HG03342 (cell line): ENCODE results near the gene BAG1.

Source experiments
- ATAC-seq: cut with Tn5 transposase; IDR thresholded peaks from one replicate; pipeline ENCODE4 v1.9.1; 2021; ENCODE audit warnings: mild to moderate bottlenecking, moderate library complexity; ENCODE audit not compliant: unreplicated experiment

The BAG1 gene

GRCh38 chr9:33245341-33245740, 19.2 kb downstream of the BAG1 start:
- no peak for ATAC-seq

DNA sequence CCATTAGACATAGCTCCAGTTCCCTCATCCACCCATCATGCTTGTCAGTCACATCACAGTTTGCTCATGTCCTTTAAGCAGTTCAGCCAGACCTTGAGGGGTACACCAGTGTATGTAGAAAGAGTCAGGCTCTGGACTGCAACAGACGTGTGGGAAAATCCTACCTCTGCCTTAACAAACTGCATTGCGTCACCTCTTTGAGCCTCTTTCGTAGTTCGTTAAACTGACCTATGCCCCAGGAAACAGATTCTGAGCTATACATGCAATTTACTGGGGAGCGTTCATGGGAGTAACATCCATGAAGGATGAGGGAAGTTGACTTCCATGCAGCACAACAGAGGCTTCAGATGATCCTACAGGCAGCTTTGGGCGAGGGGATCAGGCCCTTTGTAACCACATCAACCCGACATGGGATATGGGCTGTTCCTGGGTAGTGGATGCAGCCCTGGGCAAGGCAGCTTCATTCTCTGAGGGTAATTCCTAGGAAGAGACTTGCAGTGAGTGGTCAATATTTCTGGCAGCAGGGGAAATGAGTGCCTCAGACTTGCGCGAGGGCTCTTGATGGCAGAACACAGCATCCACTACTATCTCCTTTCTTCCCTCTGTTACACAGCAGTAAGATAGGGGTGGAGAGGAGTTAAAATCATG, 20.2 kb downstream of the BAG1 start:
- no peak for ATAC-seq

DNA sequence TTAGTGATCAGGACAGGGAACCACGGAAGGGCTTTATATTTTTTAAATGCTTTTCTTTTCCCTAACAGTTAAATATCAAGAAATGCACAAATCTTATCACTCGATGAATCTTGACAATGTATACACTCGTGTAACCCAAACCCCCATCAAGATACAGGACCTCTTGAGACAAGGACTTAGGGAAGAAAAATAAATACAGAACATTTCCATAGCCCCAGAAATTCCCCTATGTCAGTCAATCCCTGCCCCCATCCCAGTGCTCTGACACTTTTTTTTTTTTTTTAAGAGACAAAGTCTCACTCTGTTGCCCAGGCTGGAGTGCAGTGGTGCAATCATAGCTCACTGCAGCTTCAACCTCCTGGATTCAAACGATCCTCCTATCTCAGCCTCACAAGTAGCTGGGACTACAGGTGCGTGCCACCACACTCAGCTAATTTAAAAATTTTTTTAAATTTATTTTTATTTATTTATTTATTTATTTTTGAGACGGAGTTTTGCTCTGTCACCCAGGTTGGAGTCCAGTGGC, 21.8 kb downstream of the BAG1 start:
- no peak for ATAC-seq

DNA sequence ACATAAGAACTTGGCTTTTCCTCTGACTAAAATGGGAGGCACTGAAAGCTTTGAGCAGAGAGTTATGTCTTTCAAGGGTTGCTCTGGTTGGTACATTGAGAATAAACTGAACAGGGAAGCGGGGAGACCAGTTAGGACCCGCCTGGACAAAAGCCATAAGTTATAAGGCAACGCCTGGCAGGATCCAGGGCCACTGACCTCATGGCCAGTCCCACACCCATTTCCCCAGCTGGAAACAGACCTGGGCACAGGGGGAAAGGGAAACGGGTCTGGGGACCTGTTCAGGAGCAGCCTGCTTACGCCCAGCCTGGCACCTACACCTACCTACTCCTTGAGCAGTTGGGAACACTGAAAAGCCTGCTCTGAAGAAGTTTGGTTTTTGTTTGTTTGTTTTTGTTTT, 23.2 kb downstream of the BAG1 start:
- no peak for ATAC-seq

- ATAC-seq: no peak
Observed at GRCh38 chr9:33239921-33240320, 24.6 kb downstream of the BAG1 start, which contains the start of gene SPINK4. SPINK4 (plus strand) TSS chr9:33240167; CDS start chr9:33240209, 42 bp downstream.

- ATAC-seq: no peak
Observed at GRCh38 chr9:33236571-33236970, 27.9 kb downstream of the BAG1 start.

GRCh38 chr9:33234511-33235467, 29.7 kb downstream of the BAG1 start:
- no peak for ATAC-seq

DNA sequence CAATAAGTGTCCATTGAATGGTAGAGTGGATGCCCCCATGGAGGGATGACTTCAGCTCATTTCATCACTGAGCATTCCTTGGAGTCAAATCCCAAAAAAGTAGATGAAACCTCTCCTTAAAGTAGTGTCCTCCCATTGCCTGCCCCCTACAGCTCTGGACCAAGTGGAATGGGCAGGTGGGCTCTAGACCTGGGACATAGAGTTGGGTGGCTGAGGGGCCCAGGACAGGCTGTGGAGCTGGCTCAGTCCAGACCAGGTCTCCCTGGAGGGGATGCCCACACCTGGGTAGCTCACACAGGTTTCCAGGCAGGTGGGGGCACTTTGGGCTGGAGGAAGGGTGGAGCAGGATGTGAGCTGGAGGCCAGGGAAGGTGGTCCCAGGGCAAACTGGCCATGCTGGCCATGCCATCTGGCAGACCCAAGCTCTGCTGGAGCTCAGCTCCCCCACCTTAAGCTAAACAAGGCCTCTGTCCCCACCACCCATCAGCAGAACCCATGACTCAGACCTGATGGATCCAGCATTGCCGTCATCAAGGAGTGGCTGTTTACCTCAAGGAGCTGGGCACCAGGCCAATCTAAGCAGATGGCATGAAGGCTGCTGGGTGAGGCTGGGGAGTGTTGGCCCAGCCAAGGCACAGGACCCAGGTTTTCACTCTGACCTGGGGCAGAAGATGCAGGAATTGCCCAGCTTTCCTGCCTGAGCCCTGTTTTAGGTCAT, 30.7 kb downstream of the BAG1 start:
- no peak for ATAC-seq

GRCh38 chr9:33232815-33233214, 31.7 kb downstream of the BAG1 start:
- no peak for ATAC-seq

DNA sequence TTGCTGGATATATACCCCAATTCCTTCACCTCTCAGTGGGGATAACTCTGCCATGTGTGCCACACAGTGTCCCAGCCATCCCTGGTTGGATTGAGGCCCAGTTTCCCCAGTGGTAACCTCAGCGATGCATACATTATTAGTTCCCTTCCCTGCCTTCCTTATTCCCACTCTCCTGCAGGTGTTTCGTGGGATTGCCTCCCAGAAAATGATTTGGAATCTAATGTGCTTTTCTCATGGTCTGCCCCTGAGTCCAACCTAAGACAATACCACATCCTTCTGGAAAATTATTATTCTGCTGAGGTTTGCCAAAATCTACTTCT, 32.9 kb downstream of the BAG1 start:
- ATAC-seq: no peak

DNA sequence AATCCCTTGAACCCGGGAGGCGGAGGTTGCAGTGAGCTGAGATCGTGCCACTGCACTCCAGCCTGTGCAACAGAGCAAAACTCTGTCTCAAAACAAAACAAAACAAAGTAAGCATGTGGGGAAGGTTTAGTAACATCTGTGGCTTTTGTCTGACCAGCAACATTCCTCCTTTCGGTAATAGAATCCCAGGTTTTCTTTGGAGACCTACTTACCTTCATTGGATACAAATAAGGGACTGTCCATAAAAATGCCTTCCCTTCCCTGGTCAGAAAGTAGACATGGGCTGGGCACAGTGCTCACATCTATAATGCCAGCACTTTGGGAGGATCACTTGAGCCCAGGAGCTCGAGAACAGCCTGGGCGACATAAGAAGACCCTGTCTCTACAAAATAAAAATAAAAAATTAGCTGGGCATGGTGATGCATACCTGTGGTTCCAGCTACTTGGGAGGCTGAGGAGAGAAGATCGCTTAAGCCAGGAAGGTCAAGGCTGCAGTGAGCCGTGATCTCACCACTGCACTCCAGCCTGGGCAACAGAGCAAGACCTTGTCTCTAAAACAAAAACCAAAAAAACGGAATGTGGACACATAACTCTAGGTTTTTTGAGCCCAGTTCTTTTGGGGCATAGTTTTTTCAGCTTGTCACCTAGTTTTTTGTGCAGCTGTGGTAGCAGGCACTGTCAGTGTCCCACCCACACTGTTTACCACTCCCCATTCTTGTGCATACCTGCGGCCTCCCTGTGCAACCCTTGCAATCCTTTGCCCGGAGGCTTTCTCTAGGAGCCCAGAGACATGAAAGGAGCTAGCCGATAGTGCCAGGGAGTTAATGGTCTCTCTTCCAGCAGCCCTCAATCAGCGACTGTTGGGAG, 33.5 kb downstream of the BAG1 start:
- ATAC-seq: no peak

DNA sequence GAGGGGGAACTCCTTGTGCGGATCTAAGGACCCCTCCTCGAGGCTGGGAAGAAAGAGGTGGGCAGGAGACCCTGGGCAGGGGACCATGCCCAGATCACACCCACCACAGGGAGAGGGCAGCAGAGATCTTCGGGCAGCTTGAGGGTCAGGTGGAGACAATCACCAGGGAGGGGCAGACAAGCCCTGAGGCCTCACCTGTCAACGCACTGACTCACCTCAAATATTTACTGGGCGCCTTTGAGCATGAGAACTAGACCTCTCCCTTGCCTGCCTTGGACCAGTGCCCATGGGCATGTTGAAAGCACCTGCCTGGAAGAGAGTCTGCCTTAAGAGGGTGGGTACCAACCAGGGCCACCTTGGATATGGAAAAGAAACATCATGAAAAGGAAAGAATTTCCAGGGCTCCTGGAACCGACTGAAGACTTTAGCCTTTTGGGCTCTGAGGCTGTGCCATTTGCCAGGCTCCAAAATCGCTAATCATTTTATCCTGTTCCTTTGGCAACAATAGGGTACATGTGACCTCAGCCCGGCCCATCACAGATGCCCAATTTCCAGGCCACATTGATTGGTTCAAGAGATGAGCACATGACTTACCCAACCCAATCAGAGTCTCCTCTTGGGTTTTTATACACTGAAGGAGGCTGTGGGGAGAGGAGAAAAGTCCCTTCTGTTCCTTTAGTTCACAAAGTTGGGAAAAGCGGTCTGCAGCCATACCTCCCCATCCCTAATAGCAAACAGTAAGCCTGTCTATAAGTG, 35.0 kb downstream of the BAG1 start:
- ATAC-seq: no peak

DNA sequence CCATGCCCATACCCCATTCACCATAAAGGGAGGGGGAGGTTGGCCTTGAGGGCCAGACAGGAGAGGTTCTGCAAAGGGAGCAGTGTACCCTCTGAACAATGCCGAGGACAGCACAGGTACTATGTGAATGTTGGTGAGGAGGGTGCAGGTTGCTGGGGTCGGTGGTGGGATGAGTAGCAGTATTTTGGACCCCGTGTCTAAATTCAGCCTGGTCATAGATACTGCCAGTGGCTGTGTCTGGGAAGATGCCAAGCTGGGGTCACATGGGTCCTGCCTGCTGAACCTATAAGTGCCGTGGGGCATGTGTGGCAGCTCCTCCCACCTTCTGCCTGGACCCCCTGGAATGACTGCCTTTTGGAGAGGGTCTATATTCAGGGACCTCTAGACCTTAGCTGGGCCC, 35.9 kb downstream of the BAG1 start:
- no peak for ATAC-seq

DNA sequence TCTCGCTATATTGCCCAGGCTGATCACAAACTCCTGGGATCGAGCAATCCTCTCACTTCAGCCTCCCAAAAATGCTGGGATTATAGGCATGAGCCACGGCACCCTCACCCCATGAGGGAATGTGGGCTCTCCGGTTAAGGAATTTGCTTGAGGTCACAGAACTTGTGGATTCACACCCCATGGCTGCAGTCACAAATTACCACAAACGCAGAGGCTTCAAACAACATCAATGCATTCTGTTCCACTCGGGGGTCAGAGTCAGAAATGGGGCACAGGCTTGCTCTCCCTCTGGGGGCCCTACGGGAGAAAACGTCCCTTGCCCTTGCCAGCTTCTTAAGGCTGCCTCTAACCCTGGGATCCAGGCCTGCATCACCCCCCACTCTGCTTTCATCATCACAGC, 36.8 kb downstream of the BAG1 start:
- ATAC-seq: no peak

DNA sequence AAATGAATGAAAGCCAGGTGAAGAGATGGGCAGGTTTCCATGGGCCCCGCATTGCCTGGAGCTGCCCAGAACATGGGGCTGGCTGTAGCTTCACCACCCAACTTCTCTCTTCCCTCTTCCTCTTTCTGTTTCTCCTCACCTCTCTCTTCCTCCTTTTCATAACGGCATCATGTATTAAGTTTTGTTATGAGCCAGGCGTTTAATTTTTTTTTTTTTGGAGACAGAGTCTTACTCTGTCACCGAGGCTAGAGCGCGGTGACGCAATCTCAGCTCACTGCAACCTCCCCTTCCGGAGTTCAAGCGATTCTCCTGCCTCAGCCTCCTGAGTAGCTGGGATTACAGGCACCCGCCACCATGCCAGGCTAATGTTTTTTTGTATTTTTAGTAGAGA, 37.5 kb downstream of the BAG1 start:
- ATAC-seq: no peak

- ATAC-seq: no peak
Observed at GRCh38 chr9:33225319-33226147, 39.0 kb downstream of the BAG1 start.

DNA sequence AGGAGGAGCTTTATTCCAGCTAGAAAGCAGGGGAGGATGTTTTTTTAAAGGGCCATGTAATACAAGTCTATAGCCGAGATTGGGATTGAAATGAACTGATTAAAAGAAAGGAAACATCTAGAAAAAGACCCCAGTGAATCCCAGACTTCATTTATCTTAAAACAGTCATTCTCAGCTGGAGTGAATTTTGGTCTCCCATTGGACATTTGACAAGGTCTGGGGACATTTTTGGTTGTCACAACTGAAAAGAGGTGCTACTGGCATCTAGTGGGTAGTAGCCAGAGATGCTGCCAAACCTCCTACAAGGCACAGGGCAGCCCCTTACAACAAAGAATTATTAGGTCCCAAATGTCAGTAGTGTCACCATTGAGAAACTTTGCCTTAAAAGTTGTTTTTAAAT, 40.8 kb downstream of the BAG1 start:
- no peak for ATAC-seq

DNA sequence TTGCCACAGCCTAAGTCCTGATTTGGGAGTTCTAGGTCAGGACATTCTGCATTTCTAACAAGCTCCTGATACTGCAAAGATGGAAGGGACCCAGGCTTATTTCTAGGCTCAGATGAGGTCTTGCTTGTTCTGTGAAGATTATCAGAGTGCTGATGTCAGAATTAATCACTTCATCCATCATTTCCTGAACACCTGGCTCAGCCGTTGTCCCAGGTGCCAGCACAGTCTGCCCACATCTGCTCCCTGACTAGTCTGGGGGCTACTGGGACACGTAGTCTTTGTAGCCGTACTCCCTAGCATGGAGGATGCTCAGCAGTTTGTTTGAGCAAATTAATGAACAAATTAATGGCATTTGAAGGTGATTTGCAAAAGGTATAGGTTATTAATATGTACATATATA, 42.5 kb downstream of the BAG1 start:
- no peak for ATAC-seq

DNA sequence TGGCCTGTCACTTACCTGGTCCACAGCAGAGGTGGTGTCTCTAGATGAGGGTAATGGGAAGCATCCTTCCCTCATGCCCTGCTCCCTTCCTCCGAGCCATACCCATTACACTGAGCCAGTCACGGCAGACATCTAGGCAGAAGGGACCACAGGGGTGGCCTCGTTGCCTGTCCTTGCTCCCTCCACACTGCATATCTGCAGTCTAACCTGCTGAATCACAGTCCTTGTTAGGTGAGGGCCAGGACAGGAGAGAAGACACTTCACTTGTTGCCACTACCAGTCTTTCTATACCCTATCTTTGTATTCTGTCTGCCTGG, 43.0 kb downstream of the BAG1 start:
- ATAC-seq: no peak
